ENCODE results near the gene PBRM1. TPM values are rescaled to one million over a fixed set of nuclear protein-coding genes. Genes with fewer than 3 reads are reported as not detected.

Gene PBRM1
- total RNA-seq (2014; rRNA removed; shearing (Covaris generic)), result 72.5 and 80.7 TPM in 2 replicates
- polyA plus RNA-seq (2016; fragmentation: Nextera tagmentation; extraction: Ambion mirVana), result 40.8 and 57.5 TPM in 2 replicates
- long read RNA-seq, partial matches to known transcripts, result 19 of 26 reads
- long read RNA-seq, other reads (novel, unspliced or antisense), result 7 of 26 reads

DNA sequence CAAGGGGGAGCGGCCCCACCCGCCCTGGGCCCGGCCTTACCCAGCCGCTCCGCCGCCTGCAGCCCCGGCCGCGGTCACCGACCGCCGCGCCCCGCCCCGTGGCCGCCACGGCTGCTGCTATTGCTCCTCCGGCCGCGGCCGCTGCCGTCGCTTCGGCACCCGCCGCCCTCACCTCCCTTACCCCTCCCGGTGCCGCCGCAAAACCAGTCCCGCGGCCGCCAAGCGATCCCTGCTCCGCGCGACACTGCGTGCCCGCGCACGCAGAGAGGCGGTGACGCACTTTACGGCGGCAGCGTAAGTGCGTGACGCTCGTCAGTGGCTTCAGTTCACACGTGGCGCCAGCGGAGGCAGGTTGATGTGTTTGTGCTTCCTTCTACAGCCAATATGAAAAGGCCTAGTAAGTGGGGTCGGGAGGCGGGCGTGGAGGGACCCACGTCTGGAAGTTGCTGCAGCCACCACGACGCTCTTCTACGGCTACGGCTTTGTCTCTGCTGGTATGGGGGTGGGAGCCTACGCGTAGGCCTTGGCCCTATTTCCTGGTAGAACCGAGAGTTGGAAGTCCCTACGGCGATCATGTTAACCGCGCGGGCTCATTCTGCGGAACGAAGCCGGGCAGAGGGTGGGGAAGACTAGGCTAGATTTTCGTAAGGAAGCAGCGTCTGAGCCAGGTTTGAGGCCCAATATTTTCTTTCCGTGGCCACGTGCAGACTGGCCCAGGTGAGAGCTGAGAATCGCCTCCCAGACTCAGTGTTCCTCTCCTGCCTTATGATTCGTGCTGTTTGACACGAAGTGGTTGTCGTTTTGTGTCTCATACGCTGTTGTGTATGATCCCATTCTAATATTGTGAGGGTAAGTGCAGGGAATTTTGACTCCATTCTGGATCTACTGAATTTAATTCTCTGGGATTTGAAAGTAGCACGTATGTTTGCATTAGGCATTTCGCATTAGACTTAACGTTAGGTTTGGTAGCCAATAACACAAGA is at the start of gene PBRM1, which contains the start of gene GNL3:
PBRM1 (minus strand) TSS at position 205 of the 983 bp plus-strand sequence.
GNL3 (plus strand) TSS at position 324 of the 983 bp plus-strand sequence; CDS start at position 385, 61 bp downstream.
- Histone ChIP-seq H3F3A (replicated peaks; ENCODE audit: low read depth) (peaks cover 37% of the 10 kb centered on the region), H3K4me3 (peak within 1 kb of the TSS; percentile 99), H2AFZ (no peak within 1 kb of the TSS), H3K36me3 (ENCODE audit: insufficient read depth) (peaks cover 41% of the 10 kb centered on the region), H3K9me2 (ENCODE audit: insufficient read depth) (no peaks in the 10 kb centered on the region), H3K4me1 (ENCODE audit: insufficient read depth) (peaks cover 12% of the 10 kb centered on the region; the same call in 1 of the 2 replicates), H3K27ac (ENCODE audit: low read depth) (peak within 1 kb of the TSS; percentile 78), H3K27me3 (ENCODE audit: insufficient read depth) (no peaks in the 10 kb centered on the region), H4K20me1 (replicated peaks; ENCODE audit: insufficient read depth) (peaks cover 13% of the 10 kb centered on the region), H3K79me2 (replicated peaks; ENCODE audit: insufficient read depth) (peaks cover 87% of the 10 kb centered on the region), H3K4me2 (peak within 1 kb of the TSS; percentile 99)
- peaks cover 56% of the 10 kb centered on the region for H3K36me3 Mint-ChIP-seq (ENCODE audit: low read depth)
- peak within 1 kb of the TSS; percentile 99 for H3K4me3 Mint-ChIP-seq
- ATAC-seq, result peak; percentile 71
- H3K4me1 Mint-ChIP-seq, result peaks cover 26% of the 10 kb centered on the region
- H3K27ac Mint-ChIP-seq, result peak within 1 kb of the TSS; percentile 99
- H3K9me3 Mint-ChIP-seq, result no peaks in the 10 kb centered on the region
- H3K27me3 Mint-ChIP-seq (ENCODE audit: insufficient read depth, low read depth, poor library complexity), result peaks cover 11% of the 10 kb centered on the region
- peak; percentile 96 for DNase-seq (ENCODE audit: low spot score)
- TF ChIP-seq, protein P1, sequence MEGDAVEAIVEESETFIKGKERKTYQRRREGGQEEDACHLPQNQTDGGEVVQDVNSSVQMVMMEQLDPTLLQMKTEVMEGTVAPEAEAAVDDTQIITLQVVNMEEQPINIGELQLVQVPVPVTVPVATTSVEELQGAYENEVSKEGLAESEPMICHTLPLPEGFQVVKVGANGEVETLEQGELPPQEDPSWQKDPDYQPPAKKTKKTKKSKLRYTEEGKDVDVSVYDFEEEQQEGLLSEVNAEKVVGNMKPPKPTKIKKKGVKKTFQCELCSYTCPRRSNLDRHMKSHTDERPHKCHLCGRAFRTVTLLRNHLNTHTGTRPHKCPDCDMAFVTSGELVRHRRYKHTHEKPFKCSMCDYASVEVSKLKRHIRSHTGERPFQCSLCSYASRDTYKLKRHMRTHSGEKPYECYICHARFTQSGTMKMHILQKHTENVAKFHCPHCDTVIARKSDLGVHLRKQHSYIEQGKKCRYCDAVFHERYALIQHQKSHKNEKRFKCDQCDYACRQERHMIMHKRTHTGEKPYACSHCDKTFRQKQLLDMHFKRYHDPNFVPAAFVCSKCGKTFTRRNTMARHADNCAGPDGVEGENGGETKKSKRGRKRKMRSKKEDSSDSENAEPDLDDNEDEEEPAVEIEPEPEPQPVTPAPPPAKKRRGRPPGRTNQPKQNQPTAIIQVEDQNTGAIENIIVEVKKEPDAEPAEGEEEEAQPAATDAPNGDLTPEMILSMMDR (conservative IDR thresholded peaks at IDR 0.05; ENCODE audit: low read depth in 2 of 2), result no peak
- TF ChIP-seq, protein P2, sequence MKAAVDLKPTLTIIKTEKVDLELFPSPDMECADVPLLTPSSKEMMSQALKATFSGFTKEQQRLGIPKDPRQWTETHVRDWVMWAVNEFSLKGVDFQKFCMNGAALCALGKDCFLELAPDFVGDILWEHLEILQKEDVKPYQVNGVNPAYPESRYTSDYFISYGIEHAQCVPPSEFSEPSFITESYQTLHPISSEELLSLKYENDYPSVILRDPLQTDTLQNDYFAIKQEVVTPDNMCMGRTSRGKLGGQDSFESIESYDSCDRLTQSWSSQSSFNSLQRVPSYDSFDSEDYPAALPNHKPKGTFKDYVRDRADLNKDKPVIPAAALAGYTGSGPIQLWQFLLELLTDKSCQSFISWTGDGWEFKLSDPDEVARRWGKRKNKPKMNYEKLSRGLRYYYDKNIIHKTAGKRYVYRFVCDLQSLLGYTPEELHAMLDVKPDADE (IDR thresholded peaks at IDR 0.05), result peak; percentile 85
- TF ChIP-seq, protein P3, sequence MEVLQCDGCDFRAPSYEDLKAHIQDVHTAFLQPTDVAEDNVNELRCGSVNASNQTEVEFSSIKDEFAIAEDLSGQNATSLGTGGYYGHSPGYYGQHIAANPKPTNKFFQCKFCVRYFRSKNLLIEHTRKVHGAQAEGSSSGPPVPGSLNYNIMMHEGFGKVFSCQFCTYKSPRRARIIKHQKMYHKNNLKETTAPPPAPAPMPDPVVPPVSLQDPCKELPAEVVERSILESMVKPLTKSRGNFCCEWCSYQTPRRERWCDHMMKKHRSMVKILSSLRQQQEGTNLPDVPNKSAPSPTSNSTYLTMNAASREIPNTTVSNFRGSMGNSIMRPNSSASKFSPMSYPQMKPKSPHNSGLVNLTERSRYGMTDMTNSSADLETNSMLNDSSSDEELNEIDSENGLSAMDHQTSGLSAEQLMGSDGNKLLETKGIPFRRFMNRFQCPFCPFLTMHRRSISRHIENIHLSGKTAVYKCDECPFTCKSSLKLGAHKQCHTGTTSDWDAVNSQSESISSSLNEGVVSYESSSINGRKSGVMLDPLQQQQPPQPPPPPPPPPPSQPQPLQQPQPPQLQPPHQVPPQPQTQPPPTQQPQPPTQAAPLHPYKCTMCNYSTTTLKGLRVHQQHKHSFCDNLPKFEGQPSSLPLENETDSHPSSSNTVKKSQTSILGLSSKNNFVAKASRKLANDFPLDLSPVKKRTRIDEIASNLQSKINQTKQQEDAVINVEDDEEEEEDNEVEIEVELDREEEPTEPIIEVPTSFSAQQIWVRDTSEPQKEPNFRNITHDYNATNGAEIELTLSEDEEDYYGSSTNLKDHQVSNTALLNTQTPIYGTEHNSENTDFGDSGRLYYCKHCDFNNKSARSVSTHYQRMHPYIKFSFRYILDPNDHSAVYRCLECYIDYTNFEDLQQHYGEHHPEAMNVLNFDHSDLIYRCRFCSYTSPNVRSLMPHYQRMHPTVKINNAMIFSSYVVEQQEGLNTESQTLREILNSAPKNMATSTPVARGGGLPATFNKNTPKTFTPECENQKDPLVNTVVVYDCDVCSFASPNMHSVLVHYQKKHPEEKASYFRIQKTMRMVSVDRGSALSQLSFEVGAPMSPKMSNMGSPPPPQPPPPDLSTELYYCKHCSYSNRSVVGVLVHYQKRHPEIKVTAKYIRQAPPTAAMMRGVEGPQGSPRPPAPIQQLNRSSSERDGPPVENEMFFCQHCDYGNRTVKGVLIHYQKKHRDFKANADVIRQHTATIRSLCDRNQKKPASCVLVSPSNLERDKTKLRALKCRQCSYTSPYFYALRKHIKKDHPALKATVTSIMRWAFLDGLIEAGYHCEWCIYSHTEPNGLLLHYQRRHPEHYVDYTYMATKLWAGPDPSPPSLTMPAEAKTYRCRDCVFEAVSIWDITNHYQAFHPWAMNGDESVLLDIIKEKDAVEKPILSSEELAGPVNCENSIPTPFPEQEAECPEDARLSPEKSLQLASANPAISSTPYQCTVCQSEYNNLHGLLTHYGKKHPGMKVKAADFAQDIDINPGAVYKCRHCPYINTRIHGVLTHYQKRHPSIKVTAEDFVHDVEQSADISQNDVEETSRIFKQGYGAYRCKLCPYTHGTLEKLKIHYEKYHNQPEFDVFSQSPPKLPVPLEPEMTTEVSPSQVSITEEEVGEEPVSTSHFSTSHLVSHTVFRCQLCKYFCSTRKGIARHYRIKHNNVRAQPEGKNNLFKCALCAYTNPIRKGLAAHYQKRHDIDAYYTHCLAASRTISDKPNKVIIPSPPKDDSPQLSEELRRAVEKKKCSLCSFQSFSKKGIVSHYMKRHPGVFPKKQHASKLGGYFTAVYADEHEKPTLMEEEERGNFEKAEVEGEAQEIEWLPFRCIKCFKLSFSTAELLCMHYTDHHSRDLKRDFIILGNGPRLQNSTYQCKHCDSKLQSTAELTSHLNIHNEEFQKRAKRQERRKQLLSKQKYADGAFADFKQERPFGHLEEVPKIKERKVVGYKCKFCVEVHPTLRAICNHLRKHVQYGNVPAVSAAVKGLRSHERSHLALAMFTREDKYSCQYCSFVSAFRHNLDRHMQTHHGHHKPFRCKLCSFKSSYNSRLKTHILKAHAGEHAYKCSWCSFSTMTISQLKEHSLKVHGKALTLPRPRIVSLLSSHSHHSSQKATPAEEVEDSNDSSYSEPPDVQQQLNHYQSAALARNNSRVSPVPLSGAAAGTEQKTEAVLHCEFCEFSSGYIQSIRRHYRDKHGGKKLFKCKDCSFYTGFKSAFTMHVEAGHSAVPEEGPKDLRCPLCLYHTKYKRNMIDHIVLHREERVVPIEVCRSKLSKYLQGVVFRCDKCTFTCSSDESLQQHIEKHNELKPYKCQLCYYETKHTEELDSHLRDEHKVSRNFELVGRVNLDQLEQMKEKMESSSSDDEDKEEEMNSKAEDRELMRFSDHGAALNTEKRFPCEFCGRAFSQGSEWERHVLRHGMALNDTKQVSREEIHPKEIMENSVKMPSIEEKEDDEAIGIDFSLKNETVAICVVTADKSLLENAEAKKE (CRISPR knock-in tag; IDR thresholded peaks at IDR 0.05), result no peak
- TF ChIP-seq POLR2AphosphoS5 (IDR thresholded peaks at IDR 0.05; ENCODE audit: low read depth), result peak; percentile 97
- TF ChIP-seq NANOG (IDR thresholded peaks at IDR 0.05; ENCODE audit: borderline replicate concordance), result no peak
- TF ChIP-seq EZH2 (IDR thresholded peaks at IDR 0.05; ENCODE audit: low read depth, unreplicated experiment), result no peak
- peak; percentile 90 for TF ChIP-seq CREB1 (CRISPR knock-in tag; IDR thresholded peaks at IDR 0.05; ENCODE audit: low read depth)
- no peak for TF ChIP-seq STAT1 (IDR thresholded peaks at IDR 0.05; ENCODE audit: unreplicated experiment)
- TF ChIP-seq JUNB (IDR thresholded peaks at IDR 0.05; ENCODE audit: unreplicated experiment), result no peak
- TF ChIP-seq, protein P4, sequence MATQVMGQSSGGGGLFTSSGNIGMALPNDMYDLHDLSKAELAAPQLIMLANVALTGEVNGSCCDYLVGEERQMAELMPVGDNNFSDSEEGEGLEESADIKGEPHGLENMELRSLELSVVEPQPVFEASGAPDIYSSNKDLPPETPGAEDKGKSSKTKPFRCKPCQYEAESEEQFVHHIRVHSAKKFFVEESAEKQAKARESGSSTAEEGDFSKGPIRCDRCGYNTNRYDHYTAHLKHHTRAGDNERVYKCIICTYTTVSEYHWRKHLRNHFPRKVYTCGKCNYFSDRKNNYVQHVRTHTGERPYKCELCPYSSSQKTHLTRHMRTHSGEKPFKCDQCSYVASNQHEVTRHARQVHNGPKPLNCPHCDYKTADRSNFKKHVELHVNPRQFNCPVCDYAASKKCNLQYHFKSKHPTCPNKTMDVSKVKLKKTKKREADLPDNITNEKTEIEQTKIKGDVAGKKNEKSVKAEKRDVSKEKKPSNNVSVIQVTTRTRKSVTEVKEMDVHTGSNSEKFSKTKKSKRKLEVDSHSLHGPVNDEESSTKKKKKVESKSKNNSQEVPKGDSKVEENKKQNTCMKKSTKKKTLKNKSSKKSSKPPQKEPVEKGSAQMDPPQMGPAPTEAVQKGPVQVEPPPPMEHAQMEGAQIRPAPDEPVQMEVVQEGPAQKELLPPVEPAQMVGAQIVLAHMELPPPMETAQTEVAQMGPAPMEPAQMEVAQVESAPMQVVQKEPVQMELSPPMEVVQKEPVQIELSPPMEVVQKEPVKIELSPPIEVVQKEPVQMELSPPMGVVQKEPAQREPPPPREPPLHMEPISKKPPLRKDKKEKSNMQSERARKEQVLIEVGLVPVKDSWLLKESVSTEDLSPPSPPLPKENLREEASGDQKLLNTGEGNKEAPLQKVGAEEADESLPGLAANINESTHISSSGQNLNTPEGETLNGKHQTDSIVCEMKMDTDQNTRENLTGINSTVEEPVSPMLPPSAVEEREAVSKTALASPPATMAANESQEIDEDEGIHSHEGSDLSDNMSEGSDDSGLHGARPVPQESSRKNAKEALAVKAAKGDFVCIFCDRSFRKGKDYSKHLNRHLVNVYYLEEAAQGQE (IDR thresholded peaks at IDR 0.05; ENCODE audit: unreplicated experiment), result no peak
- TF ChIP-seq ZNF114 (CRISPR knock-in tag; IDR thresholded peaks at IDR 0.05), result no peak
- TF ChIP-seq EZH2phosphoT487 (IDR thresholded peaks at IDR 0.05; ENCODE audit: unreplicated experiment), result no peak

Data from GM23338 (cell line).